Vagina (tissue), 2 donors: ENCODE results near the gene FBXO24. TPM values are rescaled to one million over a fixed set of nuclear protein-coding genes. Genes with fewer than 3 reads are reported as not detected.

Source experiments
- DNase-seq, 2 donors: peaks; one replicate each; pipeline ENCODE4 v3.0.0-alpha.2; 2017; ENCODE audit errors: extremely low spot score in 2 of 2
- H3K27ac ChIP-seq: fragments of 200-600 bp; sonication (generic); one replicate; pipeline ENCODE4 v1.5.1; 2019
- H3K27me3 ChIP-seq: fragments of 200-600 bp; sonication (generic); one replicate; pipeline ENCODE4 v1.5.1; 2019
- H3K36me3 ChIP-seq, 2 donors: fragments of 200-600 bp; sonication (generic); one replicate each; pipeline ENCODE4 v1.5.1; 2017 to 2019
- H3K4me1 ChIP-seq: fragments of 200-600 bp; sonication (generic); one replicate; pipeline ENCODE4 v1.5.1; 2019
- H3K4me3 ChIP-seq, 2 donors: fragments of 200-600 bp; sonication (generic); 1 replicate in 1 of 2; 2 replicates in 1 of 2; pipeline ENCODE4 v1.5.1; 2016 to 2019
- H3K9me3 ChIP-seq: fragments of 200-600 bp; sonication (generic); one replicate; pipeline ENCODE4 v1.5.1; 2019
- CTCF ChIP-seq, 3 experiments: fragments of 450-650 bp in 2 of 3; fragments of 200-600 bp in 1 of 3; sonication (generic) in 1 of 3; IDR thresholded peaks; one replicate each; pipeline ENCODE4 v1.5.1; 2017 to 2019; ENCODE audit warnings: antibody characterized with exemption in 3 of 3, mild to moderate bottlenecking in 2 of 3, moderate library complexity in 2 of 3
- POLR2A ChIP-seq, 2 donors: fragments of 450-650 bp; IDR thresholded peaks; one replicate each; pipeline ENCODE4 v1.6.1; 2017; ENCODE audit warnings: antibody characterized with exemption in 2 of 2, mild to moderate bottlenecking in 2 of 2, moderate library complexity in 2 of 2
- POLR2AphosphoS5 ChIP-seq, 2 donors: sonication (generic); formaldehyde crosslinking; IDR thresholded peaks; one replicate each; pipeline ENCODE4 v1.9.0; 2017; ENCODE audit warnings: antibody characterized with exemption in 2 of 2, mild to moderate bottlenecking in 2 of 2, low read depth in 1 of 2; ENCODE audit not compliant: insufficient read depth in 1 of 2
- intact Hi-C: fragments of 100-400 bp; cut with DNase I; formaldehyde crosslinking; loops from one replicate; pipeline ENCODE4 v1.15.1; 2023
- total RNA-seq: library from RNA; depleted of rRNA; stranded (reverse); fragments of >200 nt; gene quantifications from one replicate; pipeline ENCODE4 v1.2.3, GENCODE V29; 2016

The FBXO24 gene
- total RNA-seq, 1 donor from 2014 or later = 0.98 TPM

GRCh38 chr7:100570954-100571828, 14.9 kb upstream of the FBXO24 start:
- intact Hi-C loops = no loop called here
- H3K27ac ChIP-seq = no peak overlapping the region
- peaks cover 0 to 16% of the 10 kb centered on the region in 2 donors for H3K36me3 ChIP-seq
- H3K9me3 ChIP-seq = no peaks in the 10 kb centered on the region
- DNase-seq = no peak
- peaks cover 26% of the 10 kb centered on the region for H3K4me1 ChIP-seq
- H3K4me3 ChIP-seq = no peak overlapping the region
- H3K27me3 ChIP-seq = no peaks in the 10 kb centered on the region
- TF ChIP-seq POLR2AphosphoS5 (IDR thresholded peaks at IDR 0.05; ENCODE audit: insufficient read depth in 1 of 2, low read depth in 1 of 2) = no peak

GRCh38 chr7:100571829-100572116, 14.4 kb upstream of the FBXO24 start:
- no peak overlapping the region for H3K4me3 ChIP-seq
- peaks cover 26% of the 10 kb centered on the region for H3K4me1 ChIP-seq
- H3K27ac ChIP-seq = no peak overlapping the region
- H3K36me3 ChIP-seq = peaks cover 0 to 22% of the 10 kb centered on the region in 2 donors
- H3K27me3 ChIP-seq = no peaks in the 10 kb centered on the region
- no peak for DNase-seq
- intact Hi-C loops = no loop called here
- H3K9me3 ChIP-seq = no peaks in the 10 kb centered on the region
- TF ChIP-seq POLR2AphosphoS5 (IDR thresholded peaks at IDR 0.05; ENCODE audit: insufficient read depth in 1 of 2, low read depth in 1 of 2) = no peak
- no peak for TF ChIP-seq POLR2A (IDR thresholded peaks at IDR 0.05)
- TF ChIP-seq CTCF (IDR thresholded peaks at IDR 0.05) = no peak

DNA sequence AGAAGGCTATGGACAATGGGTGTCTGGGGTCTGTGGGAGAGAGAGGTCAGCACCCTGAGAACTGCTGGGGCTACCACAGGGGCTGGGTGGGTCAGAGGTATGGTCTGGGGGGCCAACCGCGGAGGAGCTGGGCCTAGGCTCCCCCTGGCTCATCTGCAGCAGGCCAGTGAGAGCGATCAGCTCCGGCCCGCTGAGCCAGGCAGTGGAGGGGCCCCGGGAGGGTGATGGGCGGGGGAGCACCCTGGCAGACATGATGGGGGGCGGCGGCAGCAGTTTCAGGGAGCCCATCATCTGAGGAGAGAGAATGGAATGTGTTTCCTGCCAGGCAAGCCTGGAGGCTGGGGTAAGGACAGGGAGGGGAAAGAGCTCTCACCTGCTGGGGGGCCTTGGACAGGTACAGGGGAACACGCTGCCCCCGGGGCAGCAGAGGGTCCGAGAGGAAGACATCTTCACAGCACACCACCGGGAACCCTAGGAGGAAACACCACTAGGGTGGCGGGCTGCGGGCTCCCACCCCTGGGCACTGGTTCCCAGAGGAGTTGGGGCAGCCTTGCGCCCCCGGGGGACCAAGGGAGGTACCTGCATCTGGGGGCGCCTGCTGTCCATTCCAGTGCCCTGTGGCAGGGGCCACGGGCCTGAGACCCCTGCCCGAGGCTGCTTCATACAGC, 13.7 kb upstream of the FBXO24 start:
- H3K27me3 ChIP-seq = no peaks in the 10 kb centered on the region
- intact Hi-C loops = no loop called here
- no peaks in the 10 kb centered on the region for H3K9me3 ChIP-seq
- H3K4me1 ChIP-seq = peaks cover 24% of the 10 kb centered on the region
- no peak overlapping the region for H3K4me3 ChIP-seq
- H3K27ac ChIP-seq = no peak overlapping the region
- H3K36me3 ChIP-seq = peaks cover 0 to 29% of the 10 kb centered on the region in 2 donors
- DNase-seq = no peak
- TF ChIP-seq POLR2A (IDR thresholded peaks at IDR 0.05) (no peak), POLR2AphosphoS5 (IDR thresholded peaks at IDR 0.05; ENCODE audit: insufficient read depth in 1 of 2, low read depth in 1 of 2) (no peak), CTCF (IDR thresholded peaks at IDR 0.05) (no peak)

DNA sequence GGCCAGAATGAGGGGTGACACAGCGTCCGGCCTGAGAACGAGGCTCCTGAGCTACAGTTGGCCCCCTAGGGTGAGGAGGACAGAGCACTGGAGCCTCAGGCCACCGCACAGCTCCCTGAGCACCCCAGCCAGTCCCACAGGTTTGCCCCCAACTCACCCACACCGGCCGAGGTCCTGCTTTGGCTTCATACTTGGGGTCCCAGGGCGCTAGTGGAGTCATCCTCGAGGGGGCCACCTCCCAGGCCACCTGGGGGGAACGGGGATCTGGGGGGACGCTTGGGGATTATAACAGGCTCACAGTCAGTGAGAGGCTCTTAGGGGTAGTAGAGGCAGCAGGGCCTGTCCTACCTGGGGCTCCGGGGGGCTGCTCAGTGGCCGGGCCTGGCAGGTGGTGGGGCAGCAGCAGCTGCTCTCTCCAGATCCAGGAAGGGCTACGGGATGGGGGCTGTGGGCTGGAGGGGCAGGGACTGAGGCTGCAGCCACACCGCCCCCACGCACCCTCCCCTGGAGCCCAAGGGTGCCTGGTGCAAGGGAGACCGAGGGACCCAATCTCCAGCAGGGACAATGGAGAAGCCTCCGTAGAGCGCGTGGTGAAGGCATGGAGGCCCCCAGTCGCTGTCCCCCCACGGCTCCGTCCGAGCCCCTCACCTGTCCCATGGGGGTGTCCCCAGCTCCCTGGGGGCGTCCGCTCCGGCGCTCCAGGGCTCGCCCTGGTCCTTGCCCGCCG, 13.0 kb upstream of the FBXO24 start:
- peaks cover 0 to 36% of the 10 kb centered on the region in 2 donors for H3K36me3 ChIP-seq
- no peaks in the 10 kb centered on the region for H3K27me3 ChIP-seq
- peaks cover 19% of the 10 kb centered on the region for H3K4me1 ChIP-seq
- no peaks in the 10 kb centered on the region for H3K9me3 ChIP-seq
- intact Hi-C loops = no loop called here
- no peak overlapping the region for H3K27ac ChIP-seq
- TF ChIP-seq POLR2AphosphoS5 (IDR thresholded peaks at IDR 0.05; ENCODE audit: insufficient read depth in 1 of 2, low read depth in 1 of 2) = no peak
- TF ChIP-seq CTCF (IDR thresholded peaks at IDR 0.05) = no peak
- no peak for TF ChIP-seq POLR2A (IDR thresholded peaks at IDR 0.05)
- no peak overlapping the region for H3K4me3 ChIP-seq
- DNase-seq = no peak

DNA sequence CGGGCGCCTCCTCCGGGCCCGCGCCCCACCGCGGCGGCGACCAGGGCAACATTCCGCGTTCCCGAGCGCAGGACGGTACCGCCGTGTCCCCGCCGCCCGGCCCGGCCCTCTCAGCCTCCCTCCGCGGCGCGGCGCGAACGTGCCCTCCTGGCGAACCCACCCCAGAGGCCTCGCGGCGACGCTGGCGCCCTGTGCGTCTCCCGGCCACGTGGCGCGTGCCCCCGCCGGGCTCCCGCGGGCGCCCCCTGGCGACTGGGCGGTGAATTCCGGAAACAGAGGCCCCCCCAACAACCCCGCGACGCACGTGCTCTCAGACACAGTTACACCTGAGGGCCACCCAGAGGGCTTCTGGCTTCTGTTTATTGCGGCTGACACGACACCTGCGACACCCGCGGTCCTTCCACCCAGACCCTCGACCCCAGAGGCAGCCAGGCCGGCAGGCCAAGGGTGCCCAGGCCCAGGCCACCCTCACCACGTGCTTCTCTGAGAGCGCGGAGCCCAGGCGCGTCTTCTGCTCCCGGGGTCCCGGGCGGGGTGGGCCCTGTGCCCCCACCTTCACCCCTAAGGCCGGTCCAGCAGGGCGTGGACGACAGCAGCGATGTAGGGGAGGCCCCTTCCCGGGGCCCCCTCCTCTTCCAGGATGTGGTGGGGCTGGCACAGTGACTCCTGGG, 12.3 kb upstream of the FBXO24 start, which contains the start of gene SAP25:
TSS of gene SAP25 (minus strand) at position 210 of the 671 bp plus-strand sequence. CDS start at position 52, 158 bp downstream.
- no peak for DNase-seq
- H3K27ac ChIP-seq = no peak within 1 kb of the TSS
- intact Hi-C loops = no loop called here
- H3K9me3 ChIP-seq = no peaks in the 10 kb centered on the region
- no peak within 1 kb of the TSS for H3K4me3 ChIP-seq
- no peak for TF ChIP-seq CTCF (IDR thresholded peaks at IDR 0.05)
- no peak for TF ChIP-seq POLR2AphosphoS5 (IDR thresholded peaks at IDR 0.05; ENCODE audit: insufficient read depth in 1 of 2, low read depth in 1 of 2)
- peaks cover 0 to 42% of the 10 kb centered on the region in 2 donors for H3K36me3 ChIP-seq
- H3K27me3 ChIP-seq = no peaks in the 10 kb centered on the region
- peaks cover 18% of the 10 kb centered on the region for H3K4me1 ChIP-seq
